ENCODE data around the gene RAB28. TPM values are rescaled to one million over a fixed set of nuclear protein-coding genes. Genes with fewer than 3 reads are reported as not detected.

Gene RAB28
- 16.7 TPM for polyA plus RNA-seq (ENCODE audit: insufficient read length)

DNA sequence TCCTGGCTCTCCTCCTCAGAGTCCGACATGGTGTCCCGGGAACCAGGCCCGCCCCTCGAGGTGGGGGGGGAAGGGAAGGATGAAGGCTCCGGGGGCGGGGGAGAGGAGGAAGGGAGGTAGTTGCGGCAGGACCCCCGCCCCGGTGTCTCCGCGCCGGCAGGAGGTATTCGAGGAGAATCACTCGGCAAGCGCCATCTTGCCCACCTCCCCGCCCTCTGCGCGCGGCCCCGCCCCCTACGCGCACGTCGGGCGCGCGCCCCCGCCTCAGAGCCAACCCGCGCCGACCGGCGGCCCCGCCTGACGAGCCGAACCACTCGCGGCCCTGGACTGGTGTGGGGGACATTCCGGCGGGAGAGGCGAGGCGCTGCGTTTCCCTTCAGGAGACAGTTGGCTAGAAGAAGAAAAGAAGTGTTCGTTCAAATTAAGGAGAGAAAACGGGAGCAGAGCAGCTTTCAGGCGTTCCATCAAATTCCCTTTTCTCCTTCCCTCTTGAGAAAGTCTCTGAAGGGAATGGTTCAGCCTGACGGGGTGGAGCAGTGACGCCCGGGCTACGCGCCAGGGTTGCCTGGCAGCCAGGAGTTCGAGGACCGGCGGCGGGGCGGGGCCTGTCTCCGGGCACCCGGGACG lies at the start of gene RAB28:
TSS of gene RAB28 (minus strand) at position 219 of the 627 bp plus-strand sequence.
- DNase-seq: peak; percentile 97

DNA sequence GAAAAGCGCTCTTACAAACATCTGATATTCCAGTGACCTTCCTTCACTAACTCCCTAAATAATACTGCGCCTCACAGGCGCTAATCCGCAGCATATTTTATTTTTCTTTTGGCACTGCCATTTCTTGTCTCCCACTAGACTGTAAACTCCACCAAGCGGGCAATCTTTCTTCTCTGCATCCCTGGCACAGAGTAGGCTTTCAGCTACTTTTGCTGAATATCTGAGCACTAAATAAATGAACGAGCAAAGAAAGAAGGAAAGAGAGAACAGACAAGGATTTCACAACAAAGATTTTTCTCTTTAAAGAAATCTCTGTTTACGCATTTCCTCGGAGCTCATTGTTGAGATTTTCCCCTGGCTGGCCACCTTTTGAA lies 47.5 kb upstream of the RAB28 start:
- DNase-seq: no peak

DNA sequence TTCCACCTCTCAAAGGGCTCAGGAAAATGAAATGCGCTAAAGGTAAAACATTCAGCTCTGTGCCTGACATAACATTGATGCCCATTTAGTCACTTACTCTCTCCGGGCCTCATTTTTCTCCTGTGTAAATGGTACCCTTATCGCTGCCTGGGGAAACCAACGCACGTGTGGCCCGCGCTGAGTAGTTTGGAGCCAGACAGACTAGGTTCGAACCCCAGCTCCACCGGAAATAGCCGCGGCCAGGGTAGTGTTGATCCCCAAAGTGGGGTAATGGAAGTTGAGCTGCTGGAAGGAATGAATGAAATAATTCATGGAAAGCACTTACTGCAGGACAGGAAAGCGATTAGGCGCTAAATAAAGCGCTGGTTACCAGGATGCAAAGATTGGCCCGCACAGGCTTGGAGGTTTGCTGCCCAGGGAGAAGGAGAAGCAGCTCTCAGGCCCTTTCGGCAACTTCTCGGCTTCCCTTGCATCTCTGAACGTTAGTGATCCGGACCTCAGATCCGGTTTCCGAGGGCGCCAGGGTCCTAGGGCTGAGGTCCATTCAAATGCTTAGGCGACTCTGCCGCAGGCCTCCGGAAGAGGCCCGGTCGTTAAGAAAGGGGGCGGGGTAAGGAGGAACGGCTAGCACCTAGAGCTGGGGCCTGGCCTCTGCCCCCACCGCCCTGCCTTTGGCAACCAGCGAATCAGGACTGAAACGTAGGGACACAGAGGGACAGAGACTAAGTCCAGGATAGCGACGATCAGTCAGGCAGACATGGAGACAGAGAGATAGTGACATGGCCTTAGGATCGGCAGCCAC lies 46.9 kb upstream of the RAB28 start:
- DNase-seq: no peak

DNA sequence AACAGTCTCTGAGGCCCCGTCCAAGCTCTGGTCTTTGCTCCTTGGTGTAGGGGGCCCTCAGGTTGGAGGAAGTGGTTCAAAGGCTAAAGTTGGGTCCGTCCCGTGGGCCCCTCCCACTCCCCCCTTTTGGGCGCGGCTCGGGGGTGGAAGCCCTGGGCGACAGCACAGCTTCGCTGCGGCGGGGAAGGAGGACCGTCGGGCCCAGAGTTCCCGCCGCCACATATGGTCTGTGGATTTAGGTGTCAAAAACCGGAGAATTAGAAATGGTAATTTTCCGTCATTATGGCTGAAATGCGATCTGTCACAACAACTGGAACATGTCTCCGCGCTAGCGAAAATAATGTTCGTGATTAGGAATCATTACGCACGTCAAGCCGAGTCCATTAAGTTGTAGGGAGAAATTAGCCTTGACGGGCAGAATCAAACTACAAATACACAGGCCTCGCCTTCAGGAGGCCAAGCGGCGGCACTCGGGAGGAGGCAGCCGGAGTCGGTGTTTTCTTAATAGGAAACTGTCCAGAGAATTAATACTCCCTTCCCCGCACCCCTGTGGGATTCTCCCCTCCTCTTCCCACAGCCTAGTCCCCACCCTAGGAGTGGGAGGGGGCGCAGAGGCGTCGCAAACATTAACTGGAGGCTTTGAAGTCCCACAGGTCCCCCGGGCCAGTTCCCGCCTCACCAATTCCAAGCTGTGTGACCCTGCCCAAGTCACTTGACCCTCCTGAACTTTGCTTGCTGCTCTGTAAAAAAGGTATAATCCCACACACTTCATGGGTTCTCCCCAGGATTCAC lies 45.2 kb upstream of the RAB28 start:
- no peak for DNase-seq

DNA sequence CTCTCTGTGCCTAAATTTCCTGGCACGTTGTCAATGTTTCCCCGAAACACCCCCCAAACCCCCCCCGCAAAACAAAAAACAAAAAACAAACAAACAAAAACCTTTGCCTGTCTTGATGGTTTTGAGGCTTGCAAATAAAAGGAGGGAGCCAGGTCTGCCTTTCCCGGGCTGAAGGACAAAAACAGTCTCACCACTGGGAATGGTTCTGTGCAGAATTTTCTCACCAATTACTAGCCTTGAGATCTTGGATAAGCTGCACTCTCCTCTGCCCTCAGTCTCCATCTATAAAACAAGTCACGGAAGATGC lies 44.6 kb upstream of the RAB28 start:
- DNase-seq: no peak

DNA sequence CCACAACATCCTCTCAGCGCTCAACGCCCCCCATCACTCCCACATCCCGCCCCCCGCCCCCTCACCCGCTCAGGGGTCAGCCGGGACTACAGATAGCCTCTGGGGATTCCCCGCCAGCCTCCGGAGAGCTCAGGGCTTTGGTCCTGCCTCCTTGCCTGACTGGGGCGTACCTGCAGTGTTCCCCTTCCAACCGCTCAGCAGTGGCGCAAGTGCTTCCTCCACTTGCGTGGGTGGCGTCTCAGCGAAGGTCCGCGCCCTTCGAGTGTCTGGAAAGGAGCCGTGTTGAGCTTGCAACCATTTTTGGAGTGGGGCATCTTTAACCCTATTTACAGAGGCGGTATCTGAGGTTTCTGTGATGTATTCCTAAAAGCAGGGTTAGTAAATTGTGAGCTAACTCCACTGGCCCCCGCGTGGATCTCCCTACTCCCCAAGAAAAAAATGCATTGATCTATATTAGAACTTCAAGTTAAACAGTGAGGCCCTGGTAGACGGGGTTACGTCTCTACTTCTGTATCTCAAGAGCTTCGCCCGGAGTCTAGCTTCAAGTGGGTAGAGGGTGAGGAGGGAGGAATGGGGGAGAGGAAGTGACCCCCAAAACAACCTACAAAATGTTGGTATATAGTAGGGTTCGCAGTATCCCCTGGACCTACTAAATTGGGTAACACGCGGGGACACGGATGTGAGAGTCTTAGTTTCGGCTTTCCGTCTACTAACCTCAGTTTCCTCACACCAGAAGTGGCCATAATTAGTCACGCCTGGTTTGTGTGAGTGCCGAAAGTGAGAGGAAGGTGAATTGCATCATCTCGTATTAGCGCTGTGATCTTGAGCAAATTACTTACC lies 44.1 kb upstream of the RAB28 start:
- DNase-seq: no peak

DNA sequence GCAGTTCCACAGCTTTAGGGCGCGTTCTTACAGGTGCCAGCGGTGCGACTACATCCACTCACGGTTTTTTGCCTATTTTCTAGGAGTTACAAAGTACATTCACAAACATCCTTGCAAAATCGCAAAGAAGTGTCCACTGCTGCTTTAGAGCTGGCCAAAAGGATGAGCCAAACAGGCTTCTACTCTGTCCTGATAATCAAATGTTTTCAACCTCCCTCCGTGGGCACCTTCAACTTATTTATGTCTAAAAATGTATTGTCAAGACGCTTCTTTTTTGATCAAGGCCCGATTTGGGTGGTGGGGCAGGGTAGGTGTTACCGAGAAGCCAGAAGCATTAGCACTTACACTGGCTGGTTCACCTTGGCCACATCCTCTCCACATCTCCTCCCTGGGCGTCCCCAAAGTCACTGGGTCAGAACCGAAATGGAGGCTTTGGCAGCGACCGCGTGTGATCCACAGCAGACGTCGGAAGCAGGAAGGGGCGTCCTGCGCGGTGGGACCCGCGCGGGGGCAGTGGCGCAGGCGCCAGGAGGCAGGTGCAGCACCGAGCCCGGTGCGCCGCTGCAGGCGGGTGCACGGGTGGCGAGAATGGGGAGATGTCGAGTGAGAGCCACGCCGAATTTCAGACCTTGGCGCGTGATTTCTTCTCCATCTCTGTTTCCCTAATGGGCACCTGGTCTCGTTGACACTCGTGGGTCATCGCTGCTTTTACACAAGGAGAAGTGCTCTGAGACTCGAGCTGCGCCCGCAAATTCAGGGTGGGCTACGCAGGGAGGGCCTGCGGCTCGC lies 43.2 kb upstream of the RAB28 start:
- DNase-seq: no peak

DNA sequence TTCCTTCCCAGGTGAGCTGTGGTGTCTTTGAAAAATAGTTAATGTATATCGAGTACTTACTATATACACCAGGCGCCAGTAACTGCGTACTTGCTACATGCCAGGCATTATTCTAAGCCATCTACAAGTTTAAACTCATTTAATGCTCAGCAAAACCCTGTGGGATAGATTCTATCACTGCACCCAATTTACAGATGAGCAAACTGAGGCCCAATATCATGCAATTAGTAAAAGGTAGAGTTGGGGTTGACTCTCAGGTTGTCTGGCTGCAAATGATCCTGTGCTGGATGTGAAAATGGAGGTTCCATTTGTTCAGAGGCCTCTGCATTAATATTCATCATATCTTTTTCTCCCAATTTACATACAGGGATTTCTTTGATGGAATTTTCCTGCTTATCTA lies 42.5 kb upstream of the RAB28 start:
- DNase-seq: no peak

DNA sequence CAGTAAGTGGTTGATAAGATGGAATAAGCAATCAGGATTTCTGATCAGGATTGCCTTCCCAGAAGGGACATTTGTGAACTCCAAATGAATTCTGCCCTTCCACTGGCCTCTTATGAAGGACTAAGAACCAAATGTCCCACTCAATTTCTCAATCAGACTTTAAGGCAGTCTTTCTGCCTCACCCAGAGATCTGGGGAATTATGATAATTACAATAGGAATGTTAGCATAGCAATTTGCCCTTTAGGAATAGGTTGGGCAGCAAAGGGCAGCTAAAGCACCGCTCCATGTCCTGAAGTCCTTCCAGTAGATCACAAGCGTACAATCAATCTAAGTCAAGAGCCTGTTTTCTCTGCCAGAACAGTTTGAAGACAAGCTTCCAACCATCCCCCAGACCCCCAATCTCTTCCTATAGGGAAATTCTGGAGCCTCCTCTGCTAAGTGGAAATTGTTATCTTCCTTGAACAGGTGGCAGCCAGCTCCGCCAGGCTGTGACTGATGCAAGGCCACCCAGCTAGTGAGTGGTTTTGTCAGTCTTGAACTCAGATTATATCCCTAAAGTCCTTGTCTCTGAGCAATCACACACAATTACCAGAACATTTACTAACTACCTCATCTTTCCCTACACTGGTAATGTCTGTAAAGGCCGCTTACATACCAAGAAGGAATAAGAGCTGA lies 41.6 kb upstream of the RAB28 start:
- no peak for DNase-seq

DNA sequence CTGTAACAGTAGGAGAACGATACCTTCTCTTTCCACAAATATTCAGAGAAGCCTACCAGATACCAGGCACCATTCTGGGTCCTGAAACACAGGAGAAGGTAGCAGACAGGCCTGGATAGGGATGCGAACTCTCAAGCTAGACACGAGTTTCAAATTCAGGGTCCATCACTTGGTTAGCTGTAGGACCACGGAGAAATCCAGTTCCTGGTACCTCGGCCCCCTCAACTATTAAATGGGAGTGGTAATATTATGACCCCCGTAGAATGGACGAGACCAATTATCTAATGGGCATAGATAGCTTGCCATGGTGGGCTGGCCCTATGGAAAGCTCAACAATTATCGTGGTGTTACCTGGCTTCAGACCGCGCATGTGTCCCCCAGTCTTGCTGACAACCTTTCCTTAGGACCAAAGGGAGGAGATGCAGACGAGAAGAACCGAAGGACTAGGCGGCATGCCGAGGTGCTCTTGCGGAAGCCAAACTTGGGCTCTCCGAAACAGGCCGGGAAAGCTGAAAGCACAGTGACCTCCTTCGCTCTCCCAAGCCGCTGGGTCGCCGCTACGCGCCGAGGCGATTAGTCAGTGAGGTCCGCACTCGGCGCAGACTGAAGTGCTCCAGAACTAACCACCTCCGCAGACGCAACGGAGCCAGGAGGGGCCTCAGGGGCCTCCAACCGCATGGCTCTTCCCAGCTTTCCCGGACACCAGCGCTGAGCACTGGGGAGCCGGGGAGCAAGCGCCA lies 40.5 kb upstream of the RAB28 start:
- DNase-seq: no peak

DNA sequence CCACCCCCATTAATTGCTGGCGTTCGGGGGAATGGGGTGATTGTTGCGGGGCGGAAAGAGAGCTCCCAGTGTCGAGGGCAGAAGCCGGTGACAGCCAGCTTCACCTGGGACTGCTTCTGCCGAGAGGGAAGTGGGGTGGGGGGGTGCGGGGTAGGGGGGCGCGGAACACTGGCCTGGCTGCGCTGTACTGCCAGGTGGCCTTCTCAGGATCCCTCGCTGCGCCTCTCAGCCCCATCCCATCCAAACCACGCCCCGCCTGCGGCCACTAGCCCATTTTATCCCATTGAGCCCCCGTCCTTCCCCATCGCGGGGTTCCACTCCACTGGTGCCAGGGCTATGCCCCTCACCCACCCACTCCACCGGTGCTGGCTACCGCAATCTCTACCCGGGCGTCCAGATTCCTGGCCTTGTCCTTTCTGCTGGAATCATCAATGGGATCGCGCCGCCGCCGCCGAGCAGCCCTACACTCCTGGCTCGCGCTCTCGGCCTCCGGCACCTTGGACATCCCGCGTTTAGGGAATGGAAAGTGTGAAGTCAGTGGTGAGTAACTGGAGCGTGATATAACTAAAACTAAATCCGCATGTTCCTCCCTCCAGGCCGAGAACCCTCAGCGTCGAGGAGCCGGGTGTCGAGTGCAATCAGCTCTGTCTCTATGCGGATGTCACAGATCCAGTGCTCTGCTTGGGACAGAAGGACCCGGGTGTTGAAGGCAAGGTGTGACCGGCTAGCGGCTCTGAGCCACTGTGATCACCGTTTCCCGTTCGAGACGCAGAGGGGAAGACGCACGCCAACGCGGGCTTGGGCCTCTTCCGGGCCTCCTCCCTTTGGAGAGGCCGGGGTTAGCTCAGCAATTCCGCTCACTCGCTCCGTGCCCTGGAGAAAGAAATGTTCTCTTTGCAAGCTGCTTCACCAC lies 39.7 kb upstream of the RAB28 start:
- DNase-seq: no peak

DNA sequence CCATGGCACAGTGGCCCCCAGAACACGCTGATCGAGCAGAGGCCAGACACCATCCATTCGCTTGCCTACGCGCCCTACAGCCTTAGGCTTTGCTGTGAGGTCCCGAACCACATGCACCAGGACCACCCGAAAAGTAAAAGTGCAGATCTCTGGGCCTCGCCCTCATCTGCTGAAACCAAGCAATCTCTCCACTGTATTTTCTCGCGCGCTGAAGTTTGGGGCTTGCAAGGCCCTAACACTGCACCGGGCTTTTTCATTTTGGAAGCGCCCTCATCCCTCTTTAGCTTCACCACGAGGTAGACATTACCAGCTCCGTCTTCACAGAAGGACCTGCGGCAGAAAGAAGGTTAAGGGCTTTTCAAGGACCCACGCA lies 39.0 kb upstream of the RAB28 start:
- no peak for DNase-seq

DNA sequence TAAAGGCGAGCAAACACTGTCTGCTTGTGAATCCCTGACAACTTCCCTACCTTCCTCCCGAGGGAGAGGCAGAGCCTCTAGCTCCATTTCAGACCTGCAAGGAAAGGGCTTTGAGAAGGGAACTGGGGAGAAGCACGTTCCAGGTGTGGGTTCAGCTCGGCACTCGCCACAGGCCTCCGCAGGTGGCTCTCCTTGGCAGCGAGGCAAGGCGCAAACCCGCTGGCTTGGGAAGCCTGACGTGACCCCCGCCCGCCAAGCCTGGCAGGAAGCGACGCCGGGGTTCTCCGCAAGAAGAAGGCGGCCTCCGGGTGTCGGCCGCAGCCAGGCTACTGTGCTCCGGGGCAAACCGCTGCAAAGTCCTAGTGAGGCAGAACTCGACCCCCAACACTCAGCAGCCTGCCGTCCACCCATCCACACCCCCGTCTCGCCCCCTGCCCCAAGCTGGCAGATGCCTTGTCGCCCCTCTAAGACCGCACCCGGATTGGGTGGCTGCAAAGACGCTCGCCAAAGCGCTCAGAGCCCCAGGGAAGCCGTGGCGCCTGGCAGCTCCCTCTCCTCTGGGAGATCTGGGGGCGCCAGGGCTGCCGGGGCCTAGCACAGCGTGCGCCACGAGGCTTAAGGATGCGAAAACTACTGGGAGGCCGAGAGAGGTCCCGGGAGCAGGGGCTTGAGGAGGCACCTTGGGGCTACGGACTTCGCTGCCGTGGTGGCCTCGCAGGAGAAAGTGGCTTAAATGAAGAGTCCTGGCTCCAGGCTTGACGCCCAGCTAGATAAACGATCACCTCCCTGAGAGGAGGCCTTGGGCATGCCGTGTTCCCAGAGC lies 38.4 kb upstream of the RAB28 start:
- DNase-seq: no peak

DNA sequence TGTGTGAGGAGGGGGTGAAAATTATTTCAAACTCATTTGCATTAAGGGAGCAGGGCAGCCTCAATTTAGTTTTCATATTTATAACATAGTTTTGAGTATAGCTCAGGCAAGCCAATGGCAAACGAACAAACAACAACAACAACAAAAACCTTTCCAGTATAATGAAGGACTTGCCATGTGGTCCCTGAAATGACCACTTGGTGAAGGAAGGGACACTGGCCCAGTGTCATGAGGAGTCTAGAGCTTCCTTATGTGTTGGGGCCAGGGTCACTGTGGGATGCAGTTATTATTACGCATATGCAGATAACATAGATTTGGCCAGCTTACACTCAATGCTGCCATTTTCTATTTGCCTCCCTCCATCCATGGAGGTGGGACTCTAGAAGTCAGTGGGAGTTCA lies 36.9 kb upstream of the RAB28 start:
- DNase-seq: no peak

DNA sequence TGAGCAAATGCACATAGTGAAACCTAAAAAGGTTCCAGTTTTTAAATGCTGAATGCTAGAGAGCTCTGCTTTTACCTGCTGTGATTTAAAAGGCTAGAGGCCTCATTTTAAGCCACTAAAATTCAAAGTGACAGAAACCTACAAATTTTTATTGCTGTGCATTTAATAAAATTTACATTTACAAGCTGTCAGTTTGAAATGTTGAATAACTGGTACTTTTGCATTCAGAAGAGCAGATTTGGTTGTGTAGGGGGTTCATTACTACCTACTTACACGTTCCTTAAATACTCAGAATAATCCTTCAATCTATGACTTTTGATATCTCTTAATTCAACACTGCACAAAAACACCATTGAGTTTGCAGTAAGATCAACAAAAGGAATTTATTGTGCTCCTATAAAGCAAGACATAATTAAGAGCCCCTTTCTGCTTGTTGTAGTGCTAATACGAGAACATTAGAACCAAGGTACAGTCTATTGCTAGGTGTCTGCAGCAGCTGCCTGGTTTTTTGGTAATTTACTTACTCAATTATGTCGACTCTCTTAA lies 32.2 kb upstream of the RAB28 start:
- no peak for DNase-seq

DNA sequence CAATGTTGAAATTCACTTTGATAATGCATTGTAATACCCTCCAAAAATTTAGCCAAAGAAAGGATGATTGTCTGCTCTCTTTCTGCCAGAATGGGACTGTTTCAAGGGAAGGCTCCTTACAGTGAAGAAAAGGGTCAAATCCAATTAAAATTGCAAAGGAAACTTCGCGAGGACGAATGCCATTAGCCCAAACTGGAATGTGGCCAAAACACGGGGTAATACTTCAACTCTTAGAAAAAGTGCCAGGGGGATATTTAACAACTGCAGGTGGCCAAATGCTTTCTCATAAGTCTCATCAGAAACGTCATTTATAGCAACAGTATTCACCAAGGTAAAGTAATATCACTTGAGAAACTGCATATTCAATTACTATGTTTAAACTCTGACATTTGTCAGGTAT lies 31.1 kb upstream of the RAB28 start:
- no peak for DNase-seq

DNA sequence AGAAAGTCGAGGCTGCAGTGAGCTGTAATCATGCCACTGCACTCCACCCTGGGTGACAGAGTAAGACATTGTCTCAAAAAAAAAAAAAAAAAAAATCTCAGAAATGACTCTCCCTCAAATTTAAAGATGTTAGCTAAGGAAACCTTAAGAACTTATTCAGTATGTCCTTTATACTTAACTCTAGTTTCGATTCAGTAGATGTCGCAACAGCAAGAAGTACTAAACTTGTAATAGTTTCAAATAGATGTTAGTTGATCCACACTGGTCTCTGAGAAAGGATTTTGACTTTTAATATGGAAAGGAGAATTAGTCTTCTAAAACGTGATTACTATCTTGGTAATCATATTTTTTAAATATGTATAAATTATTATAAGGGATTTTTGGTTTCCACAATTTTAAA lies 30.6 kb upstream of the RAB28 start:
- no peak for DNase-seq

DNA sequence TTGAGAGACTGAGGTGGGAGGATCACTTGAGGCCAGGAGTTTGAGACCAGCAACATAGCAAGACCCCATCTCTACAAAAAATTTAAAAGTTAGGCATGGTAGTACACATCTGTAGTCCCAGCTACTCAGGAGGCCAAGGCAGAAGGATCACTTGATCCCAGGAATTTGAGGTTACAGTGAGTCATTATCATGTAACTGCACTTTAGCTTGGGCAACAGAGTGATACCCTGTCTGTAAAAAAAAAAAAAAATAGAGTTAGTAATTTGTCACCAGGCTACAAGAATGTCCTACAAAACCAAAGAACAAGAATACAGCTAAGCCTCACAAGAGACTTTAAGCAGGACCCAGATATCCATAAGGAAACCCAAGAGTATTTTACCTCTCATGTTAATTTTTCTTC lies 27.0 kb upstream of the RAB28 start:
- no peak for DNase-seq

Measured in hindlimb muscle (tissue), 1 donor.